Lower leg skin (tissue), 3 donors: Measurements from ENCODE around the gene TMEM132D.

Experiments
- CTCF ChIP-seq, 3 donors: fragments of 450-650 bp; IDR thresholded peaks; one replicate each; pipeline ENCODE4 v1.5.1; 2016; ENCODE audit warnings: antibody characterized with exemption in 3 of 3, mild to moderate bottlenecking in 3 of 3, moderate library complexity in 2 of 3
- POLR2A ChIP-seq, 2 donors: fragments of 450-650 bp; IDR thresholded peaks; one replicate each; pipeline ENCODE4 v1.6.1; 2016 to 2017; ENCODE audit warnings: antibody characterized with exemption in 2 of 2, mild to moderate bottlenecking in 1 of 2, moderate library complexity in 1 of 2

GRCh38 chr12:129237881-129238280 lies 665.9 kb downstream of the TMEM132D start:
- TF ChIP-seq CTCF (IDR thresholded peaks at IDR 0.05) (no peak), POLR2A (IDR thresholded peaks at IDR 0.05) (no peak)
